Gastroesophageal sphincter (tissue), 3 donors: ENCODE measurements around the gene GALNT7.

Experiments used
- CTCF ChIP-seq, 4 experiments: fragments of 200-600 bp in 2 of 4; fragments of 450-650 bp in 2 of 4; sonication (generic) in 1 of 4; IDR thresholded peaks; one replicate each; pipeline ENCODE4 v1.5.1; 2017 to 2019; ENCODE audit warnings: antibody characterized with exemption in 4 of 4, mild to moderate bottlenecking in 2 of 4, moderate library complexity in 2 of 4
- EP300 ChIP-seq: sonication (generic); formaldehyde crosslinking; IDR thresholded peaks from one replicate; pipeline ENCODE4 v1.6.1; 2017; ENCODE audit warnings: antibody characterized with exemption, mild to moderate bottlenecking
- POLR2A ChIP-seq, 2 donors: fragments of 450-650 bp; IDR thresholded peaks; one replicate each; pipeline ENCODE4 v1.6.1; 2017; ENCODE audit warnings: antibody characterized with exemption in 2 of 2, mild to moderate bottlenecking in 2 of 2, moderate library complexity in 1 of 2

DNA sequence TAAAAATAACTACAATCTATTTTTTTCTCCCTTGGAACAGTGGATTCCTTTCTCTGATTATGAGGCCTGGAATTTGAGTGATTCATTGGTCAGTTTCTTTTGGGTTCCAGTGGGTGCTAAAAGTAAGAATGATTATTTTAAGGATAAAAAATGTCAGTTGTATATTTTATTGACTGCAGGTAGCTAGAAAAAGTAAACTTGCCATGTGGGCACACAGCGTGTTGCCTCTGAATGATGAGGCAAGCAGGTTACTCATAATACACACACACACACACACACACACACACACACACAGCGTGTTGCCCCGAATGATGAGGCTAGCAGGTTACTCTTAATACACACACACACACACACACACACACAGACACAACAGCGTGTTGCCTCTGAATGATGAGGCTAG is 13.8 kb downstream of the GALNT7 start:
- TF ChIP-seq POLR2A (IDR thresholded peaks at IDR 0.05) (no peak), CTCF (IDR thresholded peaks at IDR 0.05) (no peak), EP300 (no peak)
